ENCODE results near the gene CHN2.

DNA sequence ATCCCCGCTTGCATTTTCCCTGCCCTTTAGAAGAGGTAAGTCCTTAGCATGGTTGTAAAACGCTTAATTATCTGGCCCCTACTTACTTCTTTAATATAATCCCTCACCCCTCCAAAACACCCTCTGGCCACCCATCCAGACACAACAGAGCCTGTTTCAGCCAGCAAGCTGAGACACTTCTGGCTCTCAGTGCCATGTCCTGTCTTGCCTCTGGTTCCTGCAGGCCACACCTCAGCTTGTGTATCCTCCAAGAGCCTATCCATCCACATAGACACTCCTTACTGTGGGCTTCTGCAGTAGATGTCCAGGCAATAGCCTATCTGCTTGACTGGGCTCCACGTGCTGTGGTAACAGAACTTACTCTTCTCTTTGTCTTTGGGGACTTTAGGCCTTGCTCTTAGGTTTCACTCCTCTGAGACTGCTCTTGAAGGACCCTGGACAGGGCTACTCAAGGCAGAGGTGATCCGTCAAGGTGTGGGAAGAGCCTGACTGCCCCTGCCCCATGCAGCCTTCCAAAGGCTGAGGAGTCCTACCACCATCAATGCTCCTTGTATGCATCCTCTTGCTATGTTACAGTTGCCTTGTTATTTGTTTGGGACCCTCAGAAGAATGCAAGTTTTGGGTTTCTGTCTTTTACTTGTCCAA is 149.9 kb downstream of the CHN2 start:
- TF ChIP-seq, protein P1, sequence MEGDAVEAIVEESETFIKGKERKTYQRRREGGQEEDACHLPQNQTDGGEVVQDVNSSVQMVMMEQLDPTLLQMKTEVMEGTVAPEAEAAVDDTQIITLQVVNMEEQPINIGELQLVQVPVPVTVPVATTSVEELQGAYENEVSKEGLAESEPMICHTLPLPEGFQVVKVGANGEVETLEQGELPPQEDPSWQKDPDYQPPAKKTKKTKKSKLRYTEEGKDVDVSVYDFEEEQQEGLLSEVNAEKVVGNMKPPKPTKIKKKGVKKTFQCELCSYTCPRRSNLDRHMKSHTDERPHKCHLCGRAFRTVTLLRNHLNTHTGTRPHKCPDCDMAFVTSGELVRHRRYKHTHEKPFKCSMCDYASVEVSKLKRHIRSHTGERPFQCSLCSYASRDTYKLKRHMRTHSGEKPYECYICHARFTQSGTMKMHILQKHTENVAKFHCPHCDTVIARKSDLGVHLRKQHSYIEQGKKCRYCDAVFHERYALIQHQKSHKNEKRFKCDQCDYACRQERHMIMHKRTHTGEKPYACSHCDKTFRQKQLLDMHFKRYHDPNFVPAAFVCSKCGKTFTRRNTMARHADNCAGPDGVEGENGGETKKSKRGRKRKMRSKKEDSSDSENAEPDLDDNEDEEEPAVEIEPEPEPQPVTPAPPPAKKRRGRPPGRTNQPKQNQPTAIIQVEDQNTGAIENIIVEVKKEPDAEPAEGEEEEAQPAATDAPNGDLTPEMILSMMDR (IDR thresholded peaks at IDR 0.05; ENCODE audit: insufficient read depth, low read length, poor library complexity, severe bottlenecking) = no peak
- no peak for TF ChIP-seq EZH2phosphoT487 (conservative IDR thresholded peaks at IDR 0.05; ENCODE audit: low read length)
